Ureter (tissue), 1 donor: ENCODE data around the gene GAS6. TPM values are rescaled to one million over a fixed set of nuclear protein-coding genes. Genes with fewer than 3 reads are reported as not detected.
"Not testable (repeated sequence)": the region's sequence is repeated elsewhere in the genome, so short reads cannot be mapped to it uniquely, and the experiment has no call there.

Experiments used
- DNase-seq: peaks from one replicate; pipeline ENCODE4 v3.0.0-alpha.2; 2020; ENCODE audit warnings: low spot score
- total RNA-seq: library from RNA; stranded (reverse); gene quantifications from one replicate; pipeline ENCODE4 v1.2.4, GENCODE V29; 2023
- donor health status: DM: yes; HTN: yes; CAD: no.

Gene GAS6
- total RNA-seq, 1 donor from 2014 or later: 68.1 TPM

DNA sequence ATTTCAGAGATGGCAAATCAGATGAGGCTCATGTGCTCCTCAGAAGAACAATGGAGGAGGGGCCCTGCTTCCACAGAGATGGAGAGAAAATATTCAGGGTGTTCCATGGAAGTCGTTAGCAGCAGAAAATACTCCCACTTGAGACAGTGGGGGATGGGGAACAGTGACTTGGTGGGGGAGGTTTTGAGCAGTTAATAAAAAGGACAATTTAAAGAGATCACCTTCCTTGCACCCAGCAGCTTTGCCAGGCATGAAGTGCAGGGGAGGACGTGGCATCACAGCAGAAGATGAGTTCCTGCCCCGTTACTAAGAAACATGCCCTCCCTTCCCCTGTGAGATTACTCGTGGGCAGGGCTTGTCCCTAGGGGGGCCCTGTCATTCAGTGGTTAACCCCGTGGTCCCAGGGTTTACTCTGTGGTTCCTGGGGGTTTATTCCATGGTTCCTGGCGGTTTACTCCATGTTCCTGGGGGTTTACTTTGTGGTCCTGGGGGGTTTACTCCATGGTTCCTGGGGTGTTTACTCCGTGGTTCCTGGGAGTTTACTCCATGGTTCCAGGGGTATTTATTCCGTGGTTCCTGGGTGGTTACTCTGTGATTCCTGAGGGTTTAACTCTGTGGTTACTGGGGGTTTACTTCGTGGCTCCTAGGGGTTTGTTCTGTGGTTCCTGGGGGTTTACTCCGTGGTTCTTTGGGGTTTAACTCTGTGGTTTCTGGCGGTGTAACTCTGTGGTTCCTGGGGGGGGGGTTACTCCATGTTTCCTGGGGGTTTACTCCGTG, 55.6 kb downstream of the GAS6 start:
- DNase-seq: no peak

DNA sequence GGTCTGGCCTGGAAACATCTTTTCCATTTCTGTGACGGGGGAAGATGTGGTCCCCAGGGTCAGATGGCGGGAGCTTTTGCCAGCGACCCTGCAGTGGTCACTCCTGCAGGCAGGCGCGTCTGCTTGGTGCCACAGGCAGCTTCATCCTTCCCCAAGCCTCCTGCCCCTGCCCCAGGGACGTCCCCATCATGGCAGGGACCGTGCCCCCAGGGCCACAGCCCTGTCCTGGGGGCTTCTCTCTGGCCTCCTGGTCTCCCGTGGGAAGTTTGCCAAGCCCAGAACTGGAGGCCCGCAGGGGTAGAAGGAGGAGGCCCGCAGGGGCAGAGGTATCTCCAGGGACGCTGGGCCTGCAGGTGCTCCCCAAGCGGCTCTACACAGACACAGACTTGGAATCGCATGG, 57.4 kb downstream of the GAS6 start:
- no peak for DNase-seq

DNA sequence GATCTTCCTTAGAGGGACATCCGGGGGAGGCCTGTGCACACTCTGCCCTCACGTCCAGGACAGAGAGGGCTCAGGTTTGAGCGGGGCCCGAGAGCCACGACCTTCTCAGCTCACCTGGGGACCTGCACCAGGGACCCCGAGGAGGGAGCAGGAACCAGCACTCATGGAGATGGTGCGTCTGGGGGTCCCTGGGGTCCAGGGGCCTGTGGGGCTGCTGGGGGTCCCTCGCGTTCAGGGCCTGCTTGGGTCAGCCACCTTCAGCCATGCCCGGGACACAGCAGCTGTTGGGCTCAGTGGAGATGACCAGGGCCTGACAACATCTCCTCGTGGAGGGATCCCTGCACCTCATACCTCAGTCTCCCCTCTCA, 57.8 kb downstream of the GAS6 start:
- DNase-seq: no peak

DNA sequence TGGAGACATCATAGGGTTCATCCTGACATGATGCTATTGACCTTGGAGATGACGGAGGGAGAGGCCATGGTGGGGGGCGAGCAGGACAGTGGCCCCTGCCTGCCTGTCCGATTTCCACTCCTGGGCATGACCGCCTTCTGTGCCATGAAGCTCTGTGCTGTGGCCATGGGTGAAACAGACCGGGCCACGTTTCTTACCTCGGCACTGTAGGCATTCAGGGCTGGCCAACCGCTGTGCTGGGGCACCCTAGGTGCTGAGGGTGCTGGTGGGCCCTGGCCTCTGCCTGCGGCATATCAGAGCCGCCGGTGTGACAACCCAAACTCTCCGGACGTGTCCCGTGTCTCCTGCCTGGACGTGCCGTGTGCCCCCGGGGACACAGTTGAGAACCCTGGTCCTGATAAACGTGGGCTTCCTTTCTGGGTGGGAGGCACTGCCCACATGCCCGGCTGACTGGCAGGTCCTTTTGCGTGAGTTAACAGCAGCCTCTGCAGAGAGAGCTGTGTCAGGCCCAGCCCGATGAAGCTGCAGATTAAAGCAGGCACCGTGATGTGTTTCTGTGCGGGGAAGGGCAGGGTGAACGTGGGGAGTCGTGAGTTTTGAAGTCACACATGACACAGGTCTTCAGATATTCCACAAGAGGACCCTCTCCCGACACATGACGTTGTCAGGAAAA, 58.3 kb downstream of the GAS6 start:
- no peak for DNase-seq

DNA sequence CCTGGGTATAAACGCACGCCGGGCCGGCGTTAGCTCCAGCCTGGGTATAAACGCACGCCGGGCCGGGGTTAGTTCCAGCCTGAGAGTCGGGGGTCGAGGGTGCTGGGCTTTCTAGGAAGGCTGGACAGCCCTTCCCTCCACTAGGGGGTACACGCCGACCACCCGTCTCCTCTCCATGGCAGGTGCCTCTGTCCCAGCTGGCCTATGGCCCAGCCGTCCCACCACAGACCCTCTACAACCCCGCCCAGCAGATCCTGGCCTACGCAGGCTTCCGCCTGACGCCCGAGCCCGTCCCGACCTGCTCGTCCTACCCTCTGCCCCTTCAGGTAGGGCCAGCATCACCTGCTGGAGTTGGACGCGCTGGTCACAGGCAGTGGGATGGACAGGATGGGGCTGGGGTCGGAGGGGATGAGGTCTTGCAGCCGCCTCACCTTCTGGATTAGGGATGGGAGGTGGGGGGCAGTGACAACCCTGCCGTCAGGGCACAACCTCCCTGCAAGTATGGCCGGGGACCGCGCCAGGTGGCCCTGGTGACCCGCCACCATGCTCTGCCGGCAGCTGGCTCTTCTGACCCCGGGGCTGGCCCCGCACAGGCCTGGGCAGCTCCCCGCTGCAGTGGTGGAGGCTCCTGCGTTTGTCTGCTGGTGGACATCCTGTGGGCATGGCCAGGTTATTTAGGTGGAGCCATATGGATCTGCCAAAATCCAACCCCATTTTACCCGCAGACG, 59.0 kb downstream of the GAS6 start:
- DNase-seq: no peak

DNA sequence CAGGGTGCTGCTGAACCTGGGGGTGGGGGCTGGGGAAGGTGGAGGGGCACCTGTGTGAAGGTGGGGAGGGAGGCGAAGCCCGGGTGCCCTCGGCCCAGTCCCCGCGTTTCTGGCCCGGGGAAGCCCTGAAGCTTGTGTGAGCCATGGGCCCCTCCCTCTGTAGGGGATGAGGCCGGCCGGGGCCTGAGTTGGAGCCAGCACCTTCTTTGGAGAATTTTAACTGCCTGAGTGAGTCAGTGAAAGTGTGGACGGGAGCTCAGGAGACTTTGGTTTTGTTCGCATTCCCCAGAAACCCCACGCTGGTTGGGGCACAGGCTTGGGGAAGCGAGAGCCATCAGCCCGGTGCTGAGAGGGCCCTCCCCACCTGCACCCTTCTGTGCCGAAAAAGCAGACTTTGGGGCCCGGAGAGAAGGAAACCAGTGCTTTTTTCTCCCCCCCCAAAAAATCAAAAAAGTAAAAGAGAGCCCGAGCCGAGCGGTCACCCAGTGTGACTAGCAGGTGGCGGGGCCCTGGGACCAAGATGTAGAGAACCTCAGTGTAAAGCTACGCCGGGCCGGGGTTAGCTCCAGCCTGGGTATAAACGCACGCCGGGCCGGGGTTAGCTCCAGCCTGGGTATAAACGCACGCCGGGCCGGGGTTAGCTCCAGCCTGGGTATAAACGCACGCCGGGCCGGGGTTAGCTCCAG, 59.7 kb downstream of the GAS6 start:
- DNase-seq: no peak

DNA sequence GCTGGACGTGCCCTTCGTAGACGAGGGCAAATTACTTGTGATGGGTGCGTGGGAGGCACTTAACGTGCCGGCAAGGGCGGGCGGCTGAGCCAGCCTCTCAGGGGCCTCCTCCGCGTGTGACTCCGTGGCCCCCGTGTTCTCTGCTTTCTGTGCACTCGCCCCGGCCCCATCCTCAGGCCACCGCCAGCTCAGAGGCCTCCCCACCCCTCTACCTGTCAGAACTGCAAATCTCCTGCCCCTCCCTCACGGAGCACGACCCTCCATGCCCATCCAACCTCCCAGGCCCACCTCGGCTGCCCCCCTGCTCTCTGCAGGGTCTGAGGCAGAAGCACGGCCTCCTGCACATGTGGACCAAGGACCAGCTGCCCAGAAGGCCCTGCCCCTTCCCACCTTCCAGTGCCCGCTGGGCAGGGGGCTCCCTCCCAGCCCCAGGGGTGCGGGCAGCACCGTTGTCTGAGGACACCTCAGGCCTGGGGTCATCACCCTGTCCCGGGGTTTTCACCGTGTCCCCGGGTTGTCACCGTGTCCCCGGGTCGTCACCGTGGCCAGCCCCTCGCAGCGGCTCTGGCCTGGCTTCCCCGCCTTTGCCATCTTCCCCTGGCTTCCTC, 60.4 kb downstream of the GAS6 start:
- no peak for DNase-seq

DNA sequence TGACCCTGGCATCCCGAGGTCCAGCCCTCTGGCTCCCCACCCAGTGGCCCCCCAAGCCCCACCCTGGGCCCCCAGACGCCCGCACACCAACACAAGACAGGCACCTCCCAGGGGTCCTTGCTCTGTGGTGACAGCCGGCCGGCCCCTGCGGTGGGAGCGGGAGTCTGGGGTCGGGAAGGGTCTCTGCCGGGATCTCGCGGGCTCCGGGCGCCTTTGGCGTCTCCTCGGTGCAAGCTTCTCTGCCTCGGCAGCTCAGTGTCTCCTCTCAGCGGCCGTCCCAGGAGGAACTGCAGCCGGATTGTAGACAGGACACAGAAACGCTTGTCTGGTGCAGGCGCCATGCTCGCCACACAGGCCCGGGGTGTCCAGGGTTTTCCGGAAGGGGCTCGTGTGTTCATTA, 61.1 kb downstream of the GAS6 start:
- DNase-seq: no peak

DNA sequence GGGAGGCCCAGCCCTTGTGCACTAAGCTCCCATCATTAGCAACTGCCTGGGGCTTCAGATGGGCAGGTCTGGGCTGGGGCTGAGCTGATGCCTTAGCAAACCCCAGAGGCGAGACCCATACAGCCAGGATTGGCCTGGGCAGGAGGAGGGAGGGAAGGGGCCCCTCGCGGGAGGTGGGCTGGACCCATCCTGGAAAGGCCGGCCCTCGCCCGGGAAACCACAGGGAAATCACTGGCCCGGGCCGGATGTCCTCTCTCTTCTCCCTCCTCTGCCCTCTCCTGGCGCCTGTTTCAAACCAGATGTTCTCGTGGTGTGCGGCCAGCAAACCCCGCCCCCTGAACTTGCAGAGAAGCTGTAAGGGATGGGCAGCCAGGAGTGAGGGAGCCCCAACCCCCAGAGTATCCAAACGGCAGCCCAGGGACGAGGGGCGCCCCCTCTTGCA, 61.8 kb downstream of the GAS6 start:
- DNase-seq: no peak

DNA sequence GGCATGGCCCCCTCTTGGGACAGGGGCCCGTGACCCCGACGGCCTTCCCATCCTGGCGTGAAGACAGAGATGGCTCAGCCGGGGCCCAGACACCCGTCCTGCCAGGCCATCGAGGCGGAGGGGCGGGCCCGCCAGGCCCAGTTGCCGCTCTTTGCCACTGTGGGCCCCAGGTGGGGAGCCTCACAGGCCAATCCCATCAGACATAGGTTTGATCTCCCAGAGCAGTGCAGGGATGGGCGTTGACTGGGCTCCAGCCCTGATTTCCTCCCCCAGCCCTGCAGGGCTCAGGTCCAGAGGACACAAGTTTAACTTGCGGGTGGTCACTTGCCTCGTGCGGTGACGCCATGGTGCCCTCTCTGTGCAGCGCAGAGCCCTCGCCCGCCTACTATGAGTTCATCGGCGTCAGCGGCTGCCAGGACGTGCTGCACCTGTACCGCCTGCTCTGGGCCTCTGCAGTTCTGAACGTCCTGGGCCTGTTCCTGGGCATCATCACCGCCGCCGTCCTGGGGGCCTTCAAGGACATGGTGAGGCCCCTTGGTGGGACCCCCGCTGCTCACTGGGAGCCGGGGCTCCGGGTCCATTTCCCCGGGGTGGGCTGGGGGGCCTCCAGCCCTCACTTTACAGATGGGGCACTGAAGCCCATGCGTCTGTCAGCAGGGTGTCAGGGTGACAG, 62.5 kb downstream of the GAS6 start:
- DNase-seq: no peak

DNA sequence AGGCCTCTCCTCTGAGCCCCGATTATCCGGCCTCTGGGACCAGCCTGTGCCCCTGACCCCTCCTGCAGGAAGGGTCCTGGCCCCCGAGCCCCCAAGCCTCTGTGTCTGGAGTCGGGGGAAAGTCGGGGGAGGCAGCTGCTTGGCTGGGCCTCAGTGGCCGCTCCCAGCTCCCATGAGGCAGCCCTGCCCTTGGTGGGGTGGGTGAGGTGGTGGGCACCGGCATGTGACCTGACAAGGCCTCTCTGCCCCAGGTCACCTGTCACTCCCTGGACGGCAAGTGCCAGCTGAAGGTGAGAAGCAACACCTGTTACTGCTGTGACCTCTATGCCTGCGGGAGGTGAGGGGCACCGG, 63.3 kb downstream of the GAS6 start:
- no peak for DNase-seq

DNA sequence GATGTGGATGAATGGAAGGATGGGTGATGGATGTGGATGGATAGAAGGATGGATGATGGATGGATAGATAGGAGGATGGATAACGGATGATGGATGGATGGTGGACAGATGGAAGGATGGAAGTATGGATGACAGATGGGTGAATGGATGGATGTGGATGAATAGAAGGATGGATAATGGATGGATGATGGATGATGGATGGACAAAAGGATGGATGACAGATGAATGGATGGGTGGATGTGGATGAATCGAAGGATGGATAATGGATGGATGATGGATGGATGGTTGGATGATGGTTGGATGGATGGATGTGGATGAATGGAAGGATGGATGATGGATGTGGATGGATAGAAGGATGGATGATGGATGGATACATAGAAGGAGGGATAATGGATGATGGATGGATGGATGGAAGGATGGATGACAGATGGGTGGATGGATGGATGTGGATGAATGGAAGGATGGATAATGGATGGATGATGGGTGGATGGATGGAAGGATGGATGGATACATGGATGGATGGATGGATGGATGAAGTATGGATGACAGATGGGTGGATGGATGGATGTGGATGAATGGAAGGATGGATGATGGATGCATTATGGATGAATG, 65.6 kb downstream of the GAS6 start:
- DNase-seq: no peak

DNA sequence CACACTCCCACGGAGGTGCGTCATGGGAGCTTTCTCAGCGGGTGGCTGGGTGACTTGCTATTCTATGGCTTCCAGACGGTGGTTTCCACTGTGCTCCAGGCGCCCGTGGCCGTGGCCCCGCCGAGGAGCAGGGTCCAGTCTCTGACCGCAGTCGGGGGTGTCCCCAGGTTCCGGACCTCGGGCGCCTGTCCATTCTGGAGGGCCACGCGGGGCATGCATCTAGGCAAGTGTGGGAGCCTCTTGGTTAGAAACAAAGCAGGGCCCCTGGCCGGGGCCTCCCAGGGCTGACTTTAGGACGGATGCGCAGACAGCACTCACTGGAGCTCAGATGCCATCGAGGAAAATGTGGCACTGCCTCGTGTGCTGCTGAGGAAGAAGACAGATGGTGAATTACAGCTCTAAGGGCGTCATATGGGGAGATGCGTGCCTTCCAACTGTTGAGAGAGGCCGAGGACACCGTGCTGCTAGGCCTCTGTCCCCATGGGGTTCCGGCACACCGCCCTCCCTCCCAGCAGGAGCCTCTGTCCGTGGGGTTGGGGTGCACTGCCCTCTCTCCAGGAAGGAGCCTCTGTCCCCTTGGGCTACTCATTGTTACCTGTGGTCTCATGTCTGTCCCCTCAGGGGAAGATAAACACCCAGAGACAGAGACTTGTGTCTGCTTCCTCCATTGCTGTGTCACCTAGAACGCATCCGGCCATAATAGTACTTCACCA, 66.8 kb downstream of the GAS6 start:
- DNase-seq: no peak

DNA sequence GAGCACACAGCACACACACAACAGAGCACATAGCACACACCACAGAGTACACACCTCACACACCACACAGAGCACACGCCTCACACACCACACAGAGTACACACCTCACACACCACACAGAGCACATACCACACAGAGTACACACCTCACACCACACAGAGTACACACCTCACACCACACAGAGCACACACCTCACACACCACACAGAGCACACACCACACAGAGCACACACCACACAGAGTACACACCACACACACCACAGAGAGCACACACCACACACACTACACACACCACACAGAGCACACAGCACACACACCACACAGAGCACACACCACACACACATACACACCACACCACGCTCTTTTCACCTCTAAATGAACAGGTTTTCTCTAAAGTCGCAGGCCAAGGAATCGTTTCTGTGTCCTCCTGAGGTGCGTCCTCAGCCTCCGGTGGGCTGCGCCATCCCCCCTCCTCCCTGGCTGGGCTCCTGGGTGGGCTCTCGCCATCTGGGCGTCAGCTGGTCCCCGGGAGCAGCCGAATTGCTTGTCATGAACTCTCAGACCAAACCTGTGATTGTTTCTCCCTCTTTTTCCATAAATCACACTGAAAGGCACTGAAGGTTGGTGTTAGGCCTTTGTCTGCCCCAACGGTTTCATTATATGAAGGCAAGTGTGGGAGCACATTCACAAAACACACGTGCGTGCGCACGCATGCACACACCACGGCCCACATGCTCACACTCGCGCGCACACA, 67.5 kb downstream of the GAS6 start:
- no peak for DNase-seq

DNA sequence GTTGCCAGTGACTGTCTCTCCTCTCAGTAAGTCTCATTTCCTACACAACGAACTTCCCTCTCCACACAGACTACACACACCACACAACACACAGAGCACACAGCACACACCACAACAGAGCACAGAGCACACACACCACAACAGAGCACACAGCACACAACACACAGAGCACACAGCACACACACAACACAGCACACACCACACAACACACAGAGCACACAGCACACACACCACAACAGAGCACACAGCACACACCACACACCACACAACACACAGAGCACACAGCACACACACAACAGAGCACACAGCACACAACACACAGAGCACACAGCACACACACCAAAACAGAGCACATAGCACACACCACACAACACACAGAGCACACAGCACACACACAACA, 68.5 kb downstream of the GAS6 start:
- DNase-seq: not testable (repeated sequence)

DNA sequence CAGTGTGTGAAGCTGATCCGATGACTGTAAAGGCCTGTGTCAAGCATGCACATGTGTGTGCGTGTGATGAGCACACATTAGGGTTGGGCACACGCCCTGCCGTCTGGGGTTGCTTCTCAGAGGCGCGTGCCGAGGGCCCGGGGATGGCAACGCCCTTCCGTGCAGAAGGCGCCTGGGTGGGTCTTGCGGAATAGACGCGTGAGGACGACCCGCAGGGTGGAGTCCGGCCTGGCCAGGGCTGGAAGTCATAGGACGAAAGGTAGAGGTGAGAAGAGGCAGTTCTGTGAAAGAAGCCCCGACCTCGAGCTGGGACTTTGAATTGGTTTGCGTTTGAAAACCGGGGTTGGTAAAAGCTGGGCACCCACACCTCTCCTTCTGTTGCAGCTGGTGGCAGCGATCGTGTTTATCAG, 69.1 kb downstream of the GAS6 start:
- no peak for DNase-seq

DNA sequence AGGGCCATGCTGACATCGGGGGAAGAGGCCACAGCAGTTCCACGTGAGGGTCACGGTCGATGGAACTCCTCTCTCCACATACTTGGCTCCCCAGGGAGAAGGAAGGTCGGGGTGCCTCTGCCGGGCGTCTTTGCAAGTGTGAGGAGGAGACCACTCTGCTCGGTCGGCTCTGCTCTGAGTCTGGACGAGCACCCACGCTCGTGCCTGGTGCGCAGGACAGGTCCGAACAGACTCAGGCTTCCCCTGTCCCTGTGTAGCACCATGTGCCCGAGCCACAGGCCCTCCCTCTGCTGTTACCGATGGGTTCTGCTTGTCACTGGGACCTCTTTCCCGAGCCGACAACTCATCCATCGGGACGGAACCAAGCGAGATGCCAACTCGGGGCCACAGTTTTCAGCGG, 69.8 kb downstream of the GAS6 start:
- no peak for DNase-seq

DNA sequence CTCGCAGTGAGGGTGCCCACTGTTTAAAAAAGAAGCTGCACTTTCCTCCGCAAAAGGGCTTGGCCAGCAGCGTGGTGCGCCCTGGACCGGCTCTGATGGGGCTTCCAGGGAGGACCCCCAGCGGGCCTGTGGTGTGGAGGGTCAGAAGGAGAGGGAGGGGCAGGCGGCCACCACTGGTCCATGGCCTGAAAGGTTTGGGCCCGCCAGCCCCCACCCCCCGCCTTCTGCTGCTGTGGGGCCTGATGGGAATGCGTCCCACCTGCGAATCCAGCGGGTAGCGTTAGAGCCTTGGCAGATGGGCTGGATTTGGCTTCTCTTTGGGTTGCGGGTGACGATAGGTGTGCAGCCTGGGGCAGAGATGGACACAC, 70.2 kb downstream of the GAS6 start:
- DNase-seq: no peak

DNA sequence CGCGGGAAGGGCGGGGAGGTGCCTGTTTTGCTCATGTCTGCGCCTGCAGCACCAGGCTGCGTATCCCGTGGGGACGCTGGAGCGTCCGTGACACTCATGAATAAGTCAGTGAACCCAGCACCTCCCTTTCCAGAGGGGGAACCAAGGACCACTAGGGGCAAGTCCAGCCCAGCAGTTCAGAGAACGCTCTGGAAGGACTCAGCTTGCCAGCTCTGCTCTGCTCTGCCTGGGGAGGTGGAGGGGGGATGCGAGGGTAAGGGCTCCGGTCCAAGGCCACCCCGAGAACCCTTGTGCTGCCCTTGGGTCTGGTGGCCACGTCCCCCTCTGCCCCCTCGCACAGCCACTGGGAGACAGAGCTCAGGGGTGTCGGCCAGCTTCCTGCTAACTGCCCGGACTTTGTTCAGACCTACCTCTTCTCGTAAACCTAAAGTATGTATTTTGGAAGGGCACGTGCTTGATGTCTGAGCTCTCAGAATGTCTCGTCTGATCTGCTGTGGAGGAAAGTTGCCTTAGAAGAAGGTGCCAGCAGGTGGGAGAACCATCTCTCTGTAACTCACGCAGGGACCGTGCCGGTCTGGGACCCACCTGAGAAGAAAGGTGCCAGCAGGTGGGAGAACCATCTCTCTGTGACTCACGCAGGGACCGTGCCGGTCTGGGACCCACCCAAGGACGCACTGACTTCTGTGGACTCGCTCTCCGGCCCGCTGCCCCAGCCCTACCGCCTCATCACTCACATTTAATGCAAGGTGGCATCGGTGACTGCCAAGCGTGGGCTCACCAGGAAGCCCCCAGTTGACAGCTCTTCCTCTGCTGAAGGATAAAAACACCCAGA, 70.8 kb downstream of the GAS6 start:
- DNase-seq: no peak
